Trophoblast cell (in vitro differentiated cells and primary cell): ENCODE measurements around the gene ITGA6.
A peak's percentile ranks its signal among the peaks of the same experiment; 100 is the strongest.

Source experiments
- DNase-seq, 2 donors: peaks; one replicate each; pipeline ENCODE4 v3.0.0-alpha.2; 2016
- H2AFZ ChIP-seq: 2 replicates; pipeline ENCODE4 v1.6.1; 2013; ENCODE audit warnings: low read length, moderate library complexity, mild to moderate bottlenecking; ENCODE audit not compliant: insufficient read depth, poor library complexity
- H2AK5ac ChIP-seq: 2 replicates; pipeline ENCODE4 v1.6.1; 2013; ENCODE audit warnings: mild to moderate bottlenecking, low read length
- H2BK120ac ChIP-seq: 2 replicates; pipeline ENCODE4 v1.6.1; 2013; ENCODE audit warnings: low read length, mild to moderate bottlenecking, moderate library complexity; ENCODE audit not compliant: insufficient read depth, poor library complexity
- H2BK12ac ChIP-seq: 2 replicates; pipeline ENCODE4 v1.6.1; 2013; ENCODE audit warnings: mild to moderate bottlenecking, low read length, moderate library complexity
- H2BK5ac ChIP-seq: 2 replicates; pipeline ENCODE4 v1.6.1; 2013; ENCODE audit warnings: low read length, low read depth, moderate library complexity, mild to moderate bottlenecking; ENCODE audit not compliant: poor library complexity
- H3K14ac ChIP-seq: 2 replicates; pipeline ENCODE4 v1.6.1; 2013; ENCODE audit warnings: mild to moderate bottlenecking, low read length
- H3K18ac ChIP-seq: 2 replicates; pipeline ENCODE4 v1.6.1; 2013; ENCODE audit warnings: mild to moderate bottlenecking, low read length
- H3K23ac ChIP-seq: 2 replicates; pipeline ENCODE4 v1.6.1; 2013; ENCODE audit warnings: low read length
- H3K27ac ChIP-seq: 2 replicates; pipeline ENCODE4 v1.5.1; 2013; ENCODE audit warnings: low read depth, mild to moderate bottlenecking, inconsistent platforms, low read length, moderate library complexity
- H3K27me3 ChIP-seq: 2 replicates; pipeline ENCODE4 v1.6.1; 2013; ENCODE audit warnings: inconsistent platforms, mild to moderate bottlenecking, low read length, moderate library complexity; ENCODE audit not compliant: insufficient read depth
- H3K36me3 ChIP-seq, 2 experiments: 1 replicate in 1 of 2; 2 replicates in 1 of 2; pipeline ENCODE4 v1.6.1; 2013; ENCODE audit warnings: low read length in 2 of 2, mild to moderate bottlenecking in 2 of 2, moderate library complexity in 1 of 2; ENCODE audit not compliant: insufficient read depth in 2 of 2, control insufficient read depth in 1 of 2
- H3K4ac ChIP-seq: 2 replicates; pipeline ENCODE4 v1.6.1; 2013; ENCODE audit warnings: low read depth, mild to moderate bottlenecking, low read length, moderate library complexity
- H3K4me1 ChIP-seq, 2 experiments: 1 replicate in 1 of 2; 2 replicates in 1 of 2; pipeline ENCODE4 v1.6.1; 2013; ENCODE audit warnings: low read length in 2 of 2, mild to moderate bottlenecking in 2 of 2, moderate library complexity in 1 of 2; ENCODE audit not compliant: insufficient read depth in 2 of 2, control insufficient read depth in 1 of 2
- H3K4me2 ChIP-seq: 2 replicates; pipeline ENCODE4 v1.6.1; 2013; ENCODE audit warnings: inconsistent platforms, mild to moderate bottlenecking, low read length, moderate library complexity
- H3K4me3 ChIP-seq: 2 replicates; pipeline ENCODE4 v1.5.1; 2013; ENCODE audit warnings: mild to moderate bottlenecking, low read depth, low read length, inconsistent platforms
- H3K79me1 ChIP-seq: one replicate; pipeline ENCODE4 v1.6.1; 2013; ENCODE audit warnings: low read length
- H3K79me2 ChIP-seq: 2 replicates; pipeline ENCODE4 v1.6.1; 2013; ENCODE audit warnings: low read length, mild to moderate bottlenecking; ENCODE audit not compliant: control insufficient read depth, insufficient read depth, poor library complexity
- H3K9ac ChIP-seq: 2 replicates; pipeline ENCODE4 v1.6.1; 2013; ENCODE audit warnings: mild to moderate bottlenecking, low read length
- H3K9me3 ChIP-seq: 2 replicates; pipeline ENCODE4 v1.6.1; 2013; ENCODE audit warnings: low read depth, mild to moderate bottlenecking, control low read depth, inconsistent platforms, low read length; ENCODE audit not compliant: insufficient read depth
- H4K12ac ChIP-seq: 2 replicates; pipeline ENCODE4 v1.6.1; 2013; ENCODE audit warnings: low read depth, mild to moderate bottlenecking, low read length, moderate library complexity
- H4K8ac ChIP-seq: 2 replicates; pipeline ENCODE4 v1.6.1; 2013; ENCODE audit warnings: low read depth, mild to moderate bottlenecking, low read length, moderate library complexity
- H4K91ac ChIP-seq: one replicate; pipeline ENCODE4 v1.6.1; 2013; ENCODE audit warnings: low read depth, mild to moderate bottlenecking, low read length, moderate library complexity
- WGBS: extraction: QIAGEN DNeasy Blood & Tissue Kit; methylation state at CpG from one replicate; pipeline ENCODE4 v1.1.7; 2013; ENCODE audit warnings: missing lambda C conversion rate; ENCODE audit not compliant: insufficient read length, insufficient coverage; ENCODE audit errors: extremely low coverage; 5-methylcytosine and 5-hydroxymethylcytosine counted together

ITGA6 gene

GRCh38 chr2:172409042-172409441, 18.3 kb upstream of the ITGA6 start:
- Histone ChIP-seq H3K4me3 (no peak overlapping the region), H2BK5ac (no peak overlapping the region), H3K4me2 (no peak overlapping the region), H3K27me3 (no peaks in the 10 kb centered on the region), H4K12ac (no peak overlapping the region), H3K23ac (no peak overlapping the region), H3K18ac (no peak overlapping the region), H3K4me1 (no peaks in the 10 kb centered on the region), H3K79me1 (no peaks in the 10 kb centered on the region), H3K79me2 (no peaks in the 10 kb centered on the region), H3K4ac (no peak overlapping the region), H3K36me3 (no peaks in the 10 kb centered on the region), H3K9ac (no peak overlapping the region), H3K9me3 (no peaks in the 10 kb centered on the region), H2AFZ (no peak overlapping the region), H3K14ac (no peak overlapping the region), H2BK12ac (no peak overlapping the region), H2BK120ac (no peak overlapping the region), H2AK5ac (no peak overlapping the region), H4K8ac (no peak overlapping the region), H3K27ac (no peak overlapping the region), H4K91ac (no peak overlapping the region)
- WGBS: no CpG with 5 or more reads among the region's 1 CpG
- no peak for DNase-seq

- Histone ChIP-seq H3K4me2 (no peak overlapping the region), H3K9ac (no peak overlapping the region), H3K79me1 (no peaks in the 10 kb centered on the region), H2BK5ac (no peak overlapping the region), H3K27ac (no peak overlapping the region), H3K4me3 (no peak overlapping the region), H3K23ac (no peak overlapping the region), H3K79me2 (no peaks in the 10 kb centered on the region), H4K12ac (no peak overlapping the region), H3K27me3 (no peaks in the 10 kb centered on the region), H3K9me3 (no peaks in the 10 kb centered on the region), H3K14ac (no peak overlapping the region), H2BK12ac (no peak overlapping the region), H2BK120ac (no peak overlapping the region), H3K4ac (no peak overlapping the region), H3K4me1 (no peaks in the 10 kb centered on the region), H2AK5ac (no peak overlapping the region), H4K91ac (no peak overlapping the region), H3K18ac (no peak overlapping the region), H2AFZ (no peak overlapping the region), H4K8ac (no peak overlapping the region), H3K36me3 (no peaks in the 10 kb centered on the region)
- peak; percentile 17 to 72 for DNase-seq
- no CpG with 5 or more reads among the region's 5 CpGs for WGBS
These were observed 14.3 kb upstream of the ITGA6 start for GRCh38 chr2:172412984-172413492.

- H4K91ac ChIP-seq: no peak overlapping the region
- no peak overlapping the region for H3K14ac ChIP-seq
- no peaks in the 10 kb centered on the region for H3K36me3 ChIP-seq
- no peak overlapping the region for H2BK120ac ChIP-seq
- no peak overlapping the region for H4K8ac ChIP-seq
- no peak for DNase-seq
- H3K4ac ChIP-seq: no peak overlapping the region
- no peak overlapping the region for H3K23ac ChIP-seq
- no CpG with 5 or more reads among the region's 4 CpGs for WGBS
- no peaks in the 10 kb centered on the region for H3K9me3 ChIP-seq
- no peak overlapping the region for H3K18ac ChIP-seq
- H2BK5ac ChIP-seq: no peak overlapping the region
- no peak overlapping the region for H2AFZ ChIP-seq
- H2BK12ac ChIP-seq: no peak overlapping the region
- H3K79me1 ChIP-seq: no peaks in the 10 kb centered on the region
- H4K12ac ChIP-seq: no peak overlapping the region
- H3K79me2 ChIP-seq: no peaks in the 10 kb centered on the region
- H3K4me2 ChIP-seq: no peak overlapping the region
- H3K4me1 ChIP-seq: no peaks in the 10 kb centered on the region
- no peak overlapping the region for H3K4me3 ChIP-seq
- H3K27me3 ChIP-seq: no peaks in the 10 kb centered on the region
- H2AK5ac ChIP-seq: no peak overlapping the region
- no peak overlapping the region for H3K9ac ChIP-seq
- H3K27ac ChIP-seq: no peak overlapping the region
These were observed 12.1 kb upstream of the ITGA6 start for GRCh38 chr2:172415157-172415864.

GRCh38 chr2:172415865-172416183, 11.6 kb upstream of the ITGA6 start:
- H2BK120ac ChIP-seq: no peak overlapping the region
- H3K4me2 ChIP-seq: no peak overlapping the region
- no peaks in the 10 kb centered on the region for H3K27me3 ChIP-seq
- H3K79me1 ChIP-seq: no peaks in the 10 kb centered on the region
- H3K27ac ChIP-seq: no peak overlapping the region
- no peak overlapping the region for H3K14ac ChIP-seq
- H2AFZ ChIP-seq: no peak overlapping the region
- H2AK5ac ChIP-seq: no peak overlapping the region
- no peak overlapping the region for H2BK5ac ChIP-seq
- no peak overlapping the region for H3K18ac ChIP-seq
- no peak overlapping the region for H3K9ac ChIP-seq
- H3K36me3 ChIP-seq: no peaks in the 10 kb centered on the region
- H3K4me1 ChIP-seq: no peaks in the 10 kb centered on the region
- H2BK12ac ChIP-seq: no peak overlapping the region
- H3K23ac ChIP-seq: no peak overlapping the region
- H3K79me2 ChIP-seq: no peaks in the 10 kb centered on the region
- H3K9me3 ChIP-seq: no peaks in the 10 kb centered on the region
- WGBS: no CpG with 5 or more reads among the region's 1 CpG
- no peak for DNase-seq
- no peak overlapping the region for H4K8ac ChIP-seq
- no peak overlapping the region for H3K4ac ChIP-seq
- no peak overlapping the region for H4K12ac ChIP-seq
- H3K4me3 ChIP-seq: no peak overlapping the region
- H4K91ac ChIP-seq: no peak overlapping the region
